Measurements from ENCODE around the gene TRIM45.
"Not testable (repeated sequence)": the region's sequence is repeated elsewhere in the genome, so short reads cannot be mapped to it uniquely, and the experiment has no call there.

TRIM45 gene

GRCh38 chr1:117128323-117129079 is 7.0 kb upstream of the TRIM45 start:
- peak; percentile 22 for DNase-seq

- DNase-seq = no peak
These were observed 6.2 kb upstream of the TRIM45 start for GRCh38 chr1:117127795-117128194.

- no peak for DNase-seq
These were observed 3.1 kb upstream of the TRIM45 start for GRCh38 chr1:117124661-117125060.

GRCh38 chr1:117123274-117123673 is 1.7 kb upstream of the TRIM45 start:
- DNase-seq = no peak

- no peak for DNase-seq
These were observed 929 bp upstream of the TRIM45 start for GRCh38 chr1:117122330-117123025.

GRCh38 chr1:117120774-117121588 is 568 bp downstream of the TRIM45 start:
- DNase-seq = no peak

GRCh38 chr1:117119144-117119543 is 2.4 kb downstream of the TRIM45 start:
- not testable (repeated sequence) for DNase-seq

GRCh38 chr1:117118137-117118536 is 3.4 kb downstream of the TRIM45 start:
- DNase-seq = no peak

- DNase-seq = no peak
These were observed 3.9 kb downstream of the TRIM45 start for GRCh38 chr1:117117697-117118096.

- no peak for DNase-seq
These were observed 4.8 kb downstream of the TRIM45 start for GRCh38 chr1:117116784-117117130.

- DNase-seq = no peak
These were observed 5.3 kb downstream of the TRIM45 start for GRCh38 chr1:117116090-117116783.

- DNase-seq = no peak
These were observed 6.7 kb downstream of the TRIM45 start for GRCh38 chr1:117114877-117115276.

- DNase-seq = no peak
These were observed 8.3 kb downstream of the TRIM45 start for GRCh38 chr1:117113199-117113598.

- no peak for DNase-seq
These were observed 9.4 kb downstream of the TRIM45 start for GRCh38 chr1:117112047-117112717.

- no peak for DNase-seq
These were observed 10.8 kb downstream of the TRIM45 start for GRCh38 chr1:117110774-117111173.

- DNase-seq = no peak
These were observed 14.2 kb downstream of the TRIM45 start for GRCh38 chr1:117107364-117107763.

GRCh38 chr1:117106478-117106877 is 15.1 kb downstream of the TRIM45 start:
- no peak for DNase-seq

- DNase-seq = no peak
These were observed 15.8 kb downstream of the TRIM45 start for GRCh38 chr1:117105722-117106121.

- no peak for DNase-seq
These were observed 16.6 kb downstream of the TRIM45 start for GRCh38 chr1:117104986-117105385.

GRCh38 chr1:117101858-117102257 is 19.7 kb downstream of the TRIM45 start:
- not testable (repeated sequence) for DNase-seq

GRCh38 chr1:117101334-117101733 is 20.2 kb downstream of the TRIM45 start:
- no peak for DNase-seq

- DNase-seq = no peak
These were observed 23.2 kb downstream of the TRIM45 start for GRCh38 chr1:117098287-117098890.
